GM20431 (cell line): Measurements from ENCODE around the gene PES1.
"Not testable (repeated sequence)": the region's sequence is repeated elsewhere in the genome, so short reads cannot be mapped to it uniquely, and the experiment has no call there.

Experiments
- in situ Hi-C: fragments of 300-500 bp; cut with MseI, MboI; formaldehyde crosslinking; loops from one replicate; pipeline ENCODE4 v1.15.0; 2020; ENCODE audit warnings: low sequenced_read_pairs; ENCODE audit not compliant: unreplicated experiment

The PES1 gene

GRCh38 chr22:30580896-30581295, 10.8 kb downstream of the PES1 start:
- in situ Hi-C loops, result no loop called here

GRCh38 chr22:30578481-30578880, 13.2 kb downstream of the PES1 start:
- in situ Hi-C loops, result no loop called here

DNA sequence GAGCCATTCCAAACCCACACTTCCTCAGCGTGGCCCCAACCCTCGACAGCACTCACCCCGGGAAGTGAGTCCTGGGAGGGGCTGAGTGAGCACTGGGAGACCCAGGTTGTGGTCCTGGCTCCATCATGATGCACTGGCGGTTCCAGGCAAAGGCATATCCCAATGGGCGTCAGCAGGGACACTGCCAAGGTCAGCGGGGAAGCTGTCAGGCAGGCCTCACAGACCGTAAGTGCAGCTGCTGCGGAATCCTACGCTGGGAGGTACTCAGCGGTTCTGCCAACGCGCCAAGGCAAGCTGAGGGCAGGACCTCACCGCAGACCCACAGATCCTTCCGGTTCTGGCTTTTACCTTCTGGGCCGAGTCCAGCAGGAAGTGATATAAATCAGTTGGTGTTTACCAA, 15.9 kb downstream of the PES1 start:
- in situ Hi-C loops, result no loop called here

DNA sequence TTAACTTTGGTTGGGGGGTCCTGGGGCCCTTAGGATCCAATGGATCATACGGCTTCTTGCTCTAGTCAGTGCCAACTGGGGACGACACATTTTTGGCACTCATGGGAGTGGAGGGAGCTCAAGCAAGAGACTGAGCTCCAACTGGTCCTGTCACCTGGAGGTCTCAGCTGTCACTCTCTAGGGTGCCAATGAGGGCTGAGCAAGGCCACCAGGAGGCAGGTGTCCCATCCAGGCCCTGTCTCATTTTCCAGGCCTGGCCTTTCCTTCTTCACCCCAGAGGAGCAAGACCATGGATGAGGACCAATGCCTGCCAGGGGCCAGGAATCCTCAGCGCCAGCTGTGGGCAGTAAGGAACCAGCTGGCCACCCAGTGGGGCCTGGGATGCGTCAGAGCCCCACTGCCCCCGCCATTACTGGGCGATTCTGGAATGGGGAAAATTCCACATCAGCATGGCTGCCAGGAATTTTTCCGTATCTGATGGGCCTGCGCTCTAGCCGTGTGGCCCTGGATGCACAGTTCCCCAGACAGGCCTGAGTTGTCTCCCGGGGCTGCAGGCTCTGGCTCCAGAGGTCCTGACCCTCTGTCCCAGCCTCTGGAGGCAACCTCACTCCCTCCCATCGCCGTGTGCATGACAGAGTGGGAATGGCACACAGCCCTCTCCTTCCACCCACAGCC, 16.6 kb downstream of the PES1 start:
- in situ Hi-C loops, result no loop called here

DNA sequence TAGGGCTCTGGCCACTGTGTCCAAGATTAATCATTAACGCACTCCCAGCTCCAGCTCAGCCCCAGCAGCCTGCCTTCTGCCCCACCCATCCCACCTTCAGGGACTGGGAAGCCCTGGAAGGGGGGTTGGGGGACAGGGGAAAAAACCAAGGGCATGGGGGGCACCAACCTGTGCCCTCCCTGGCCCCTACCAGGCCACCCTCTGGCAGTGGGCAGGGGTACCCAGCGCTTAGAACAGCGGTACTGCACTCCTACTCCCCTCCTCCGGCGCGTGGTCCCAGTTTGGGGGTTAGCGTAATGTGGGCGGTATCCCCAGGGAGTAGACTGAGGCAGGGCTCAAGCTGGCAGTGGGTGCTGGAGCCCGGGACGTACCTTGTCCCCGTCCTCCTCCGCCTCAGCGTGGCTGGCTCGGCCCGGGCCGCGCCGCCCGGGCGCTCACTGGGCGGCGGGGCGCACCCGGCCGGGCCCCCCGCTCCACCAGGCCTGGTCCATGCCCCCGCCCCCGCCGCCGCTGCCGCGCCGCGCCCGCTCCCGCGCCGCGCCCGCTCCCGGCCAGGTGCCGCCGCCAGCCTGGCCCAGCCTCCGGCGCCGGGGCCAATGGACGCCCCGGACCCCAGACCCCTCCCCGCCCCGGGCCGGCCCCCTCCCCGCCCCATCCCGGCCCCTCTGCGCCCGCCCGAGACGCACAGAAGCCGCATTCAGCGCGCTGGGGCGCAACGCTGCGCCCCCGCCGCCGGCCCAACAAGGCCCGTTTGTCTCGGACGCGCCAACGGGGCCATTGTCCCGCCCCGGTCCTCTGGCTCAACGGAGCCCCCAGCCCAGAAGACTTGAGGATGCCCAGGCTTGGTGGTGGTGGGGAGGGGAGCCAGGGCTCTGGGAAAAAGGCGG, 17.4 kb downstream of the PES1 start, which contains the start of gene GAL3ST1:
GAL3ST1 (minus strand) TSS at position 571 of the 887 bp plus-strand sequence. CDS start 17,273 bp downstream, outside the sequence.
- in situ Hi-C loops, result no loop called here

- in situ Hi-C loops, result no loop called here
Observed at GRCh38 chr22:30573594-30574094, 18.1 kb downstream of the PES1 start.

- in situ Hi-C loops, result no loop called here
Observed at GRCh38 chr22:30572840-30573593, 18.7 kb downstream of the PES1 start.

- in situ Hi-C loops, result no loop called here
Observed at GRCh38 chr22:30572210-30572609, 19.5 kb downstream of the PES1 start.

GRCh38 chr22:30569674-30570202, 22.0 kb downstream of the PES1 start:
- in situ Hi-C loops, result no loop called here

GRCh38 chr22:30568137-30568805, 23.4 kb downstream of the PES1 start:
- in situ Hi-C loops, result no loop called here

DNA sequence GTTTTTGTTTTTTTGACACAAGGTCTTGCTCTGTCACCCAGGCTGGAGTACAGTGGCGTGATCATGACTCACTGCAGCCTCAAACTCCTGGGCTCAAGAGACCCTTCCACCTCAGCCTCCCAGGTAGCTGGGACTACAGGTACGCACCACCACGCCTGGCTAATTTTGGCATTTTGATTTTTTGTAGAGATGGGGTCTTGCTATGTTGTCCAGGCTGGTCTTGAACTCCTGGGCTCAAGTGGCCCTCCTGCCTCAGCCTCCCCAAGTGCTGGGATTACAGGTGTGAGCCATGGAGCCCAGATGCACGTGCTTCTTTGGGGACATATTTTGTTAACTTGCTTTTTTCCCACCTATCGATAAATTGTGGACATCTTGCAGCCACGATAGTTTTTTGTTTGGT, 24.4 kb downstream of the PES1 start:
- in situ Hi-C loops, result not testable (repeated sequence)

GRCh38 chr22:30566125-30566524, 25.6 kb downstream of the PES1 start:
- in situ Hi-C loops, result no loop called here

GRCh38 chr22:30565341-30565740, 26.4 kb downstream of the PES1 start:
- in situ Hi-C loops, result no loop called here

GRCh38 chr22:30564761-30565119, 27.0 kb downstream of the PES1 start:
- in situ Hi-C loops, result no loop called here

- in situ Hi-C loops, result no loop called here
Observed at GRCh38 chr22:30564045-30564760, 27.5 kb downstream of the PES1 start.

GRCh38 chr22:30562366-30562765, 29.3 kb downstream of the PES1 start:
- in situ Hi-C loops, result no loop called here

DNA sequence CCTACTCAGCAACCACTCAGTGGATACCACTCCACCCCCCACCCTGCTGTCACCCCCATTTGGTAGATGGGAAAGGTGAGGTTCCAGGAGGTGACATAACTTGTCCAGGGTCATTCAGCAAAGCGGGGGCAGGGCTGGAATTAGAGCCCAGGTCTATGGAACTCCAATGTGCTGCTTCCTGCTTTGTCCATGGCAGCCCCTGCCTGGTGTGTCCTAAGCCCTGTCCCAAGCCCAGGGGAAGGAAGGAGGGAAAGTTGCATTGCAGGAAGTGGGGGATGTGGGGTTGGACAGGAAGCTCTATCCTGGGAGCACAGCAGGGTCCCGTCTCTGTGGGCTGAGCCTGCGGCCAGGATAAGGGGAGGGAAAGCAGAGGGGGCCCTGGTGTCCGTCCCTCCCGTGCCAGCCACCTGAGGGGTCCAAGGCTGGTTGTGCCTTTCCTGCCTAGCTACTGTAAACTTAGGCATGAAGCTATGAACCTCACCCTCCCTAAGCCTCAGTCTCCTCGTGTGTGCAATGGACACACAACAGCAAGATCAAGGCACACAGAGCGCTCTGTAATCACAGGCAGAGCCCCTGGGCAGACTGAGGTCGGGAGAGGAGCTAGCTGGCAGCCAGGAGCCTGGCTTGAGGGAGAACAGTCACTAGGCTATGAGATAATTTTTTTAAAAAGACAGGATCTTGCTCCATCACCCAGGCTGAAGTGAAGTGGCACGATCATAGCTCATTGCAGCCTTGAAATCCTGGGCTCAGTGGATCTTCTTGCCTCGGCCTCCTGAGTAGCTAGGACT, 30.1 kb downstream of the PES1 start:
- in situ Hi-C loops, result no loop called here

- in situ Hi-C loops, result not testable (repeated sequence)
Observed at GRCh38 chr22:30560643-30561202, 31.0 kb downstream of the PES1 start.
